HG02678 (cell line): ENCODE measurements around the gene PCBP4.

Experiments
- ATAC-seq: cut with Tn5 transposase; IDR thresholded peaks from one replicate; pipeline ENCODE4 v1.9.1; 2021; ENCODE audit warnings: mild to moderate bottlenecking, moderate library complexity; ENCODE audit not compliant: unreplicated experiment

The PCBP4 gene

DNA sequence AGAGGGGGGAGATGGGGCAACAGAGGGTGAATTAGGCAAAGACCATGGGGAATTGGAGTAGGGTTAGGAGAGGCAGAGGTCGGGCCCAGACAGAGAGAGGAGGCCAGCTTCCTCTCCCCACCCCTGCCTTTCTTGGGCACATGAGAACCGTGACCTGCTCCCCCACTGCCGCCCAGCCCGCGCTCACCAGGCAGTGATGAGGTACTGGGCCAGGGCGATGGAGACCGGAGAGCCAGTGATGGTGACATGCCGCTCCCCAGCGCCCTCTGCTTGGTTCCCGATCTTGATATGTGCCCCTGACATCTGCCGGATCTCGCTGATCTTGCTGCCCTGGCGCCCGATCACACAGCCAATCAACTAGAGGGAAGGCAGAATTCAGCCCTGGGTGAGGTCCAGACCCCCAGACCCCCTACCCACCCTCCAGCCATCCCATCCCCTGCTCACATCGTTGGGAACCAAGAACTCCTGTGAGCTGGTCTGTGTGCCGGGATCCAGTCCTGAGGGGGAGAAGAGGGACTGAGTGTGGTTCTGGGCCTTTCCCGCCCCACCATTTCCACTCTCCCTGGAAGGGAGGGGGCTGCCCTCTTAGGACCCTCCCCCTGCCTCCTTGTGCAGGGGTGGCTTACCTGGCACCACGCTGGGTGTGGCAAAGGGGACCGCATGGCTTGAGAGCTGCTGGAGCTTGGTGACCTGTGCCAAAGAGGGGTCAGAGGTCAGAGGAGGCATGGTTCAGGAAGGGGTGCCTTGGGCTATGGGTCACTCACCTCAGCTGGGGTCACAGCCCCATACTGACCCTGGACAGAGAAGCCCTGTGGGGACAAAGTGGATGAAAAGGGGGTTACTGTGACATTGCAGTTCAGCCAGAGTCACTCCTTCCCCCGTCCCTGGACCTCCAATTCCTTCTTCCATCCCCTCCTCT, 8.4 kb downstream of the PCBP4 start:
- ATAC-seq: no peak

DNA sequence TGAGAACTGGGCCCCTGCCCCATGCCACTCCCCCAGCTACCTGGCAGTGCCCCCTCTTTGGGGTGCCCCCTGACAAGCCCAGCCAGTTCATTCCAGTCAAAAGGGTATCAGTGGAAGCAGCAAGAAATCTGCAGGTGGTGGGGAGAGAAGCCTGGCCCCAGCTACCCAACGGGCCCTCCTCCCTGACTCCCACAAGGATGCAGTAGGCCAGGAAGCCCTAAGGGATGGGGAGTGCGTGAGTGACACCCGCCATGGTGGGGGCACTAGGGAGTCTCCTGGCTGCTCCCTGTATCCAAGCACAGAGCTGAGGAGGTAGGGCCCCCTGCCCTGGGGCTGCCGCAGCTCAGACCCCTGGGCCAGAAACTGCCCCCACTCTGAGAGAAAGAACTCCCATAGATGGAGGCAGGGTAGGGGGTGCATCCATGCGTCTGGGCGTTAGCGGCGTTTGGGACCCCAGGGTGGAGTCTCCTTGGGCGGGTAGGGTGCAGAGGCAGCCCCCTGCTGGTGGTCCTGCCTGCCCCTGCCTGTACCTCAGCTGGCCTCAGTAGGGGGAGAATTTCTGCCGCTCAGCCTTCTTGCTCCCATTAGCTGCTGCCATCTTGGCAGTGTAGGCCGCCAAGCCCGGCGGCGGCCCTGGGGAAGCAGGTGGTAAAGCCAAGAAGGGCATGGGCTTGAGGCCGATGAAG, 9.6 kb downstream of the PCBP4 start:
- no peak for ATAC-seq

DNA sequence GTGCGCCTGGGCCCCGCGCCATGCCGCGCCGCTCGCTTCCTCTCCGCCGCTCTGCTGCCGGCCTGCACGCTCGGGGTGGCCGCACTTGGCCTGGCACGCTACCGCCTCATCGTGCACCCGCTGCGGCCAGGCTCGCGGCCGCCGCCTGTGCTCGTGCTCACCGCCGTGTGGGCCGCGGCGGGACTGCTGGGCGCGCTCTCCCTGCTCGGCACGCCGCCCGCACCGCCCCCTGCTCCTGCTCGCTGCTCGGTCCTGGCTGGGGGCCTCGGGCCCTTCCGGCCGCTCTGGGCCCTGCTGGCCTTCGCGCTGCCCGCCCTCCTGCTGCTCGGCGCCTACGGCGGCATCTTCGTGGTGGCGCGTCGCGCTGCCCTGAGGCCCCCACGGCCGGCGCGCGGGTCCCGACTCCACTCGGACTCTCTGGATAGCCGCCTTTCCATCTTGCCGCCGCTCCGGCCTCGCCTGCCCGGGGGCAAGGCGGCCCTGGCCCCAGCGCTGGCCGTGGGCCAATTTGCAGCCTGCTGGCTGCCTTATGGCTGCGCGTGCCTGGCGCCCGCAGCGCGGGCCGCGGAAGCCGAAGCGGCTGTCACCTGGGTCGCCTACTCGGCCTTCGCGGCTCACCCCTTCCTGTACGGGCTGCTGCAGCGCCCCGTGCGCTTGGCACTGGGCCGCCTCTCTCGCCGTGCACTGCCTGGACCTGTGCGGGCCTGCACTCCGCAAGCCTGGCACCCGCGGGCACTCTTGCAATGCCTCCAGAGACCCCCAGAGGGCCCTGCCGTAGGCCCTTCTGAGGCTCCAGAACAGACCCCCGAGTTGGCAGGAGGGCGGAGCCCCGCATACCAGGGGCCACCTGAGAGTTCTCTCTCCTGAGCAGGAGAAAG, 11.1 kb downstream of the PCBP4 start:
- ATAC-seq: peak; percentile 62

DNA sequence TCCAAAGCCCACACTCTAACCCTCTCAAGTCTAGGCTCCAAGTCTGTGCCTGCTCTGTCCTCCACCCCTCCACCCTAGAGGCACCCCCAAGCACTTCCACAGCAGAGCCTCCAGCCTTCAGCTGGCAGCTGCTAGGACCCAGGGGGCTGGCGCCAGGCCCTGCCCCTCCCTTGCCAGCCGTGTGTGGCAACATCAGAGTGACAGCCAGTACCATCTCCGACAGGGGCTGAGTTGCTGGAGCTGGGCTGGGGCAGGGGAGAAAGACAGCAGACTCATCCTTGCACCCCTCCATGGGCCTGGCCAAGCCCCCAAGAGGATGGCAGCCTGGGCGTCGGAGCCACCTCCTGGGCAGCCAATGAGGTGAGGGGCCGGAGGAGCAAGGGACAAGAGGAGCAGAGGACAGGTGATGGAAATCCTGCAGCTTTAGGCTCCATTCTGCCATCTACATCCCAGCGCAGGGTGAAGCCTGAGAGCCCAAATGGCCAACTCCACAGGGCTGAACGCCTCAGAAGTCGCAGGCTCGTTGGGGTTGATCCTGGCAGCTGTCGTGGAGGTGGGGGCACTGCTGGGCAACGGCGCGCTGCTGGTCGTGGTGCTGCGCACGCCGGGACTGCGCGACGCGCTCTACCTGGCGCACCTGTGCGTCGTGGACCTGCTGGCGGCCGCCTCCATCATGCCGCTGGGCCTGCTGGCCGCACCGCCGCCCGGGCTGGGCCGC, 11.9 kb downstream of the PCBP4 start, which contains the start of gene GPR62:
GPR62 (plus strand) TSS at position 207 of the 718 bp plus-strand sequence; CDS start at position 479, 272 bp downstream.
- ATAC-seq: no peak

DNA sequence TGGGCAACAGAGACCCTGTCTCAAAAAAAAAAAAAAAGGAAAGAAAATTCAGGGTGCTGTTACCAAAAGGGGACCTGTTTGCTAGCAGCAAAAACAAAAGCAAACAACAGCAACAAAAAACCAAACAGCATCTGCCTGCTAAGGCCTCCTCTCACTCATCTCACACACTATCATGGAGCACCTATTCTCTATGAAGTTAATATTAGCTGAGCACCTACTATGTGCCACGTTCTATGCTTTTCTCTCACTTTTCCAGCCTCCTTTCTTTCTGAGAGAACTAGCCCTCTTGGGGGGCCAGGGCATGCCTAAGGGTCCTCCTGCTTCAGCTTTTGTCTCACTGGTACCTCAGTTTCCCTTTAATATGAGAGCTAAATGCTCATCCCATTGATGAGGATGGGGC, 12.5 kb downstream of the PCBP4 start:
- no peak for ATAC-seq

DNA sequence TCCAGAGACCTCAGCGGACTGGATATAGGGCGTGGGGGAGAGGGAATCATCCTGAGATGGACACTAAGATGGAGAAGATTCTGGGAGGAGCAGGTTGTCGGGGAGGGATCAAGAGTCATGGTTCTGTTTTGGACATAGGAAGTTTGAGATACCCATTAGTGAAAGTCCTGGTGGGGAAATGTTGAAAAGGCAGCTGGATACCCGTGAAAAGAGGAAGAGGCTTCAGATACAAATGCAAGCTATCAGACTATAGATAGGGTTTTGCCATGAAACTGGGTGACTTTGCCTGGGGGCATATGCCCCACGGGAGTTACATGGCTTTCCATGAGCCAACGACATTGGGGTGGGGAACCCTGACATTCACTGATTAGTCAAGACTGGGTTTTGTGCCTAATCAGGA, 13.1 kb downstream of the PCBP4 start:
- no peak for ATAC-seq

DNA sequence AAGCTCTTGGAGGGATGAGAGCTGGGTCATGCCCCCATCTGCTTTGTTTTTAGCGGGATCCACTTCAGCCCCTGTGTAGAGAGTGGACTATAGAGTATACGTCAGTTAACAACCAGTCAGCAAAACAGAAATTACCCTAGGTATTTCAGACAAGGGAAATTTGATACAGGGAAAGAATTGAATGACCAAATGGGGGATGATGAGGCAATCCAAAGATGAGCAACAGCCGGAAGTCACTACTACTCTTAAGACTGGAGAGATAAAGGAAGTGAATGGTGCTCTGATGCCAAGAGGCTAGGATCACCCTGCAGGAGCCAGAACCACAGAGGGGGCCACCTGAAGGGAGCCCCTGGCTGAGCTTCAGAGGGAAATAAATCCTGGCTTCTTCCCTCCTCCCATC, 13.8 kb downstream of the PCBP4 start:
- no peak for ATAC-seq

DNA sequence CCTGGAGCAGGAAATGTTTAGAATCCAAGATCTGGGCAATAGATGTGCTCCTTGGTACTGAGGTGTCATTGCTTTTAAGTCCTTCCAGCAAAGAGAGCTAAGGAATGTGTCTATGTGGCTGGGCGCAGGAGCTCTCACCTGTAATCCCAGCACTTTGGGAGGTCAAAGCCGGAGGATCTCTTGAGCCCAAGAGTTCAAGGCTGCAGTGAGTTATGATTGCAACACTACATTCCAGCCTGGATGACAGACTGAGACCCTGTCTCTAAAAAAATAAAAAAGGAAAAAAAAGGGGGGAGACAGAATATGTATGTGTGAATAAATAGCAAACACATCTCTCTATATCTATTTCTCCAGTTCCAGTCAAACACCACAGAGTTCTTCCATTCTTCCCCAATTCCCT, 16.4 kb downstream of the PCBP4 start:
- ATAC-seq: no peak

DNA sequence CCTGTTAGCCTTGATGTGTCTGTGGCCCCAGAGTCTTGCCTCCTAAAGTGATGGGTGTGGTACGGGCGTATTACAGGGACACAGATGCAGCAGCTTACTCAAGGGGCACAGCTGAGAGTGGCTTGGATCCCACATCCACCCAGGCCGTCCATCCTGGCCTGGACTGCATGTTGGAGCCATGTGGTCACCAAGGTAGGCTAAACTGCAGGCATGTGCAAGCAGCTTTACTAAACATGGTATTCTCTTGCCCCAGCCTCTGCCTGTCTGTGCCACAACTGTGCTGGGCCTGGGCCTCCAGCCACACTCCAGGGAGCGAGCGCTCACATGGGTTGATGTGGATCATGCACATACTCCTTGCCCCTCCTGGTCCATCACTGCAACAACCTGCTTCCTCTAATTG, 18.1 kb downstream of the PCBP4 start:
- ATAC-seq: no peak

DNA sequence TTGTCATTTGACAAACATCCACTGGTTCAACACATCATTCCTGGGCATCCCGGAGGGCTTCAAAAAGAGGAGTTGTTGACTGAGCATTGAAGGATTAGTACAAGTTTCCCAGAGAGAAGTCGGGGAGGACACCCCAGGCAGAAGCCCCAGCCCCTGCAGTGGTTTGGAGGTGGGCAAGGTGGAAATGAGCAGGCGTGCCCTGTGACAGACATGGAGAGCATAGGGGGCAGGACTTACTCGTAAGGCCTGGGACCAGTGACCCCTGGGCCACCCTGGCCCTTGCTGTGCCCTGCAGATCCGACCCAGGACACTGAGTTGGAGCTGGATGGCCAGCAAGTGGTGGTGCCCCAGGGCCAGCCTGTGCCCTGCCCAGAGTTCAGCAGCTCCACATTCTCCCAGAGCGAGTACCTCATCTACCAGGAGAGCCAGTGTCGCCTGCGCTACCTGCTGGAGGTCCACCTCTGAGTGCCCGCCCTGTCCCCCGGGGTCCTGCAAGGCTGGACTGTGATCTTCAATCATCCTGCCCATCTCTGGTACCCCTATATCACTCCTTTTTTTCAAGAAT, 19.2 kb downstream of the PCBP4 start:
- no peak for ATAC-seq

DNA sequence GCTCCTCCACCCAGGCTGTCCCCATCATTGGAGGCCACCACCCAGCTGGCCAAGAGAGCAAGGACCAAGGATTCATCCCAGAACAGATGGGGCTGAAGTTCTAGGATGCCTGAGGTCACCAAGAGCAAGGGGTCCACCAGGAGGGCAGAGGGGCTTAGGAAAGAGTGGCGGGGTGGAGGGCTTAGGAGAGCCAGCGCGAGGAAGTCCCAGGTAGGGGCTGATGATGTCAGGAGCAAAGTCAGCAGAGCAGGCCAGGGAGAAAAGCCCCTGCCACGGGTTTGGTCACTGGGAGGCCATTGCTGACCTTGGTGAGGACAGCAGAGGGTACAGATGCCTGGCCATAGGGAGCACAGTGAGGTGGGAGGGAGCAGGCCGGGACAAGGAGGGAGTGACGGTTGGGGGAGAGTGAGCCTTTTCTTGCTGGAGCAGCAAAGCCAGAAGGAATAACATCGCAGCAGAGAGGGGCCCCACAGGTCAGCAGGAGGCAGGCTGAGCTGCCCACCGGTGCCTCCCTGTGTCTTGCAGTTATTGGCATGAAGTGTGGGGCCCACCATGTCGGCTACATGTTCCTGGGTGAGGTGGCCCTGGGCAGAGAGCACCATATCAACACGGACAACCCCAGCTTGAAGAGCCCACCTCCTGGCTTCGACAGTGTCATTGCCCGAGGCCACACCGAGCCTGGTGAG, 19.9 kb downstream of the PCBP4 start:
- no peak for ATAC-seq

DNA sequence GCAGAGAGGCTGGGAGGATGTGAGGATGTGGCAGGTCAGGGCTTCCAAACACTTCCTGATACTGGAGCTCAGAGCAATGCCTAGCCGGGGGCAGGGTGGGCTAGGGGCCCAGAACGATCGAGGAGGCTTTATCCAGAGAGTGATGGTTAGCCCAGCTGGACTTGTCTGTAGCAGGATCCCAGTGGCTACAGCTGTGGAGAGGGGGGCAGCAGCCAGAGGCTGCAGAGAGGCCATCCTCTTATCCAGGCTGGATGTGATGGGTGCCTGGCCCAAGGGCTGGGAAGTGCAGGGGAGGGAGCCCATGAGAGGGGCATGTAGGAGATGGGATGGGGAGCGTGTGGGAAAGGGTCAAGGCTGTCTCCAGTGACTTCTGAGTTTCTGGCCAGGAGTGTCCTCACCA, 20.5 kb downstream of the PCBP4 start:
- no peak for ATAC-seq

DNA sequence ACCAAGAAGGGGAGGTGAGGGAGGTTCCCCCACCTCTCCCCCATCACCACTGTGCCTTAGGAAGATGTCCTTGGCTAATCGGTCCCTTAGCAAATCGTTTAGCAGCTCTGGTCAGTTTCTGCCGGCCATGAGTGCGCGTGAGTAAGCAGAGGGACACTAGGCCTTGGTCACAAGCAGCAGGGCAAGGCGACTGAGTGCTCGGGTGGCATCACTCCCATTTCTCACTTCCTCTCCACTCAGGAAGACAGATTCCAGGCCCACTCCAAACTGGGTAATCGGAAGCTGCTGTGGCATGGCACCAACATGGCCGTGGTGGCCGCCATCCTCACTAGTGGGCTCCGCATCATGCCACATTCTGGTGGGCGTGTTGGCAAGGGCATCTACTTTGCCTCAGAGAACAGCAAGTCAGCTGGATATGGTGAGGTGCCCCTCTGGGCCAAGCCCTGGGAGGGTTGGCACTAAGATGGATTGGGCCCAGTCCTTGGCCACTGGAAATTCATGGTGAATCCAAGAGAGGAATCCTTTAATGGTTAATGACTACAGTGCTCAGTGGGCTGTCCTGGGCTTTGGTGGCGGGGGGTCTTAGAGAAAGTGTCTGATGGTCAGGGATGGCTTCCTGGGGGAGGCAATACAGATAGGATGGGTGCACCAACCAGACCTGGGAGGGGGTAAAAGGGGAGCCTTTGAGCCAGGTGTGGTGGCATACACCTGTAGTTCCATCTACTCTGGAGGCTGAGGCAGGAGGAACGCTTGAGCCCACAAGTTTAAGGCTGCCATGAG, 21.1 kb downstream of the PCBP4 start:
- no peak for ATAC-seq

DNA sequence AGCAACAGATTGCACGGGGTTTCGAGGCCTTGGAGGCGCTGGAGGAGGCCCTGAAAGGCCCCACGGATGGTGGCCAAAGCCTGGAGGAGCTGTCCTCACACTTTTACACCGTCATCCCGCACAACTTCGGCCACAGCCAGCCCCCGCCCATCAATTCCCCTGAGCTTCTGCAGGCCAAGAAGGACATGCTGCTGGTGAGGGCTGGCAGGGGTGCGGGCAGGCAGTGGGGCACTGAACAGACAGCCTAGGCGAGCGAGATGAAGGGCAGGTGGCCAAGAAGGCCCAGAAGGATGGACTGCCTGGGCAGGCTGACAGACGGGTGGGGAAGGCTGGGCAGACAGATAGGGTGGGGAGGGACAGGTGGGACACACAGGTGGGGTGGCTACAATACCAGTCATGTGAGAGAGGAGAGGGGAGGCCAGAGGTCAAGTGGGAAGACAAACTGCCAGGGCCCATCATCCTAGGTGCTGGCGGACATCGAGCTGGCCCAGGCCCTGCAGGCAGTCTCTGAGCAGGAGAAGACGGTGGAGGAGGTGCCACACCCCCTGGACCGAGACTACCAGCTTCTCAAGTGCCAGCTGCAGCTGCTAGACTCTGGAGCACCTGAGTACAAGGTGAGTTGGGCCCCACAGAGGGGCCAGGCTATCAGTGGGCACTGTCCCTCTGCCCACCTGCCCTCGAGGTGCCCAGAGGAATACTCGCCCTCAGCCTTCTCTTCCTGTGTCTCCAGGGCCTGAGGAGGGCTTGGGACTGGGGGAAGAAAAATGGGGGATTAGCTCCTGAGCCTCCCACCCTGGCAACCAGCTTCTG, 22.0 kb downstream of the PCBP4 start:
- no peak for ATAC-seq

DNA sequence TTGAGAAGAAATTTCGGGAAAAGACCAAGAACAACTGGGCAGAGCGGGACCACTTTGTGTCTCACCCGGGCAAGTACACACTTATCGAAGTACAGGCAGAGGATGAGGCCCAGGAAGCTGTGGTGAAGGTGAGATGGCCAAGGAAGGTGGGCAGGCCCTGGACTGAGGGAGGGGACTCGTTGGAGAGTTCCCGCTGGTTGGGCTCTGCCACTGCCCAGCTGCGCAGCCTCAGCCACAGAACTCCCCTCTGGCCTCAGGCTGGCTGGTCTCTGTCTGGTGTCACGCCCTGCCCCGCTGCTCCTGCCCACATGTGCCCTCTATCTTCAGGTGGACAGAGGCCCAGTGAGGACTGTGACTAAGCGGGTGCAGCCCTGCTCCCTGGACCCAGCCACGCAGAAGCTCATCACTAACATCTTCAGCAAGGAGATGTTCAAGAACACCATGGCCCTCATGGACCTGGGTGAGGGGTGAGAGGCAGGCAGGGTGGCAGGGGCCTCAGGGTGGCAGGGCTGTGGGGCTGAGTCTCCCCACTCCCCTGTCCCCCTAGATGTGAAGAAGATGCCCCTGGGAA, 22.7 kb downstream of the PCBP4 start:
- no peak for ATAC-seq

DNA sequence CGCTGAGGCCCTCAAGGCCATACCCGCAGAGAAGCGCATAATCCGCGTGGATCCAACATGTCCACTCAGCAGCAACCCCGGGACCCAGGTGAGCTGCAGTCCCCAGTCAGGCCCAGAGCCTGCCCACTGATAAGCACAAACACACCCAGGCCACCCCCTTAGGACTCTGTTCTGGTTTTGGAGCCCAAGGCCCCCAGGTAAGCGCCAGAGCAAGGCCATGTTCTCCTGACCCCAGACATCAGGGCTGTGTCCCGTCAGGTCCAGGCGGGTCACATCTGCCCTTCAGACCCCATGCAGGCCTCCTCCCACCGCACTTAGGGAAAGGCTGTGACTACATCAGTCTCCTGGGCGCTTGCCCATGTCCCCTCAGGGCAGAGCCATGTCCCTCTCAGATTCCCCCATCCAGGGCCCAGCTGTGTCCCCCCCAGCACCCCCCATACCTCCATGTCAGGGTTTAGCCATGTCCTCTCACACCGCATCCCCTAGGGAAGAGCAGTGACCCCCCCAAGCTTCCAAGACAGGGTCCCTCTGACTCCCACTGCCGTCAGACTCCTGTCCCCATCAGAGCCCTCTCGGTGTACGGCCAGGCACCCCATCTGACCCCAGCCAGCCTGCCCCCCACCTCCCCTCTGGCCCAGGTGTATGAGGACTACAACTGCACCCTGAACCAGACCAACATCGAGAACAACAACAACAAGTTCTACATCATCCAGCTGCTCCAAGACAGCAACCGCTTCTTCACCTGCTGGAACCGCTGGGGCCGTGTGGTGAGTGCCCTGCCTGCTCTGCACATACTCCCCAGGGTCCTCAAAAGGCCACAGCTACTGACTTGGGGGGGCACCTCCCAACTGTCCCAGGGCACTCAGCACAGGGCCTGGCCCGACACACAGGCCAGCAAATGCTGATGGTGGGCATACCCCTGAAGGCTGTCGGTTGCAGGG, 23.5 kb downstream of the PCBP4 start:
- no peak for ATAC-seq
